ENCODE data around the gene INPP5D.
"Not testable (repeated sequence)": the region's sequence is repeated elsewhere in the genome, so short reads cannot be mapped to it uniquely, and the experiment has no call there.

INPP5D gene

DNA sequence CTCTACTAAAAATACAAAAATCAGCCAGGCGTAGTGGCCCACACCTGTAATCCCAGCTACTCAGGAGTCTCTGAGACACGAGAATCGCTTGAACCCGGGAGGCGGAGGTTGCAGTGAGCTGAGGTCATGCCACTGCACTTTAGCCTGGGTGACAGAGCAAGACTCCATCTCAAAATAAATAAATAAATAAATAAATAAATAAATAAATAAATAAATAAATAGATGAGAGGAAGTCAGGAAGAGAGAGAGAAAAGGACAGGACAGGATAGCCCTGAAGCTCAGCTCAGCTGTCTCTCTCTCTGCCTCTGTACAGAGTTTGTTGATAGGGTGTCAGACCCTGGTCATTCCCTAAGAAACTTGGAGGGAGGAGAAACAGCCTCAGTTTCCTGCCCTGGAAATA, 140.6 kb downstream of the INPP5D start:
- not testable (repeated sequence) for DNase-seq (ENCODE audit: extremely low read depth in 1 of 2, low read depth in 1 of 2)

DNA sequence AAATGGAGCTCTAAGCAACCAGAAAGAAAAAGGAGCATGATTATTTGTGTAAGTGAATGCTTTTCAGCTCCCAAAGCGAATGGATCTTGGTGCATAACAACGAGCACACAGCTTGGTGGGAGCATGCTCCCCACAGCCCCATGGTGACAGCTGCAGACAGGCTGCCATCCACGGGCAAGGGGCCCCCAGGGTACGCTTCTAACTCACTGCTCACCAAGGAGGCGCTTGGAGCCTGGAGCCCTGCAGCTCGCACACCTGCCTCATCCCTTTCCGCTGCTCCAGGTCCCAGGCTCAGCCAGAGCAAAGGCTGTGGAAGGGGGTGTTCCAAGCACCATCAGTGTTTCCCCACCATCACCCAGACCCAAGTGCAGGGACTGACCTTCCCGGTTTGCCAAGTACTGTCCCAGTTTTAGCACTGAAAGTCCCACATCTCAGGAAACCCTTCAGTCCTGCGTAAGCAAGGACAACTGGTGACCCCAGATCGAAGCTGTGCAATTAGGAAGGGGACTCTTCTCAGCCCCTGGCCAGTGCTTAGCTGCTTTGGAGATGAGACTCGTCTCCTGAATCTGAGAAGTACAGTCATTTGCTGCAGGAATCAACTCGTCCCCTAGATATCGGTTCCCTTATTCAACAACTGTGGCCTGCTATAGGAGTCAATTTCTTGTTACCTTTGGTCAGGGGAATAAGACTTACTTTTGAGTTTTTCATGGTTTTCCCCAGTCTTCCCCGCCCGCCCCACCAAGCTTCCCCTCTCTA, 141.3 kb downstream of the INPP5D start:
- no peak for DNase-seq (ENCODE audit: extremely low read depth in 1 of 2, low read depth in 1 of 2)

DNA sequence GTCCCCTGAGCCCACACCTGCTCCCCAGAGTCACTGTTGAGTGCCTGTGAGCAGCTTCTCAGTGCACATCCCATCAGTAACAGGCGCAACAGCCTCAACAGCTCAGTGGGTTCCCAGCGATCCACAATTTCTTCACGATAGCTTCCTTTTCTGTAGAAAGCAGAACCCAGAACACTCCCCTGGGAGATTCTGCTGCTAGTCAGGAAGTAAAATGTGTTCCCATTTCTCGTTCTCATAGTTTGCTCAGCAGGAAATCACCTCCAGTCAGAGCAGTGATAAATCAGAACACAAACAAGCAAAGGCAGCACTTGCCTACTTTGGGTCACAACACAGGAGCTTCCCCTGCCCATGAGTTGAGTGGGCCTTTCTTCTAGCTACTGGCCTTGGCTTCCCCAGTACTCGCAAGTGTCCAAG, 142.4 kb downstream of the INPP5D start:
- DNase-seq (ENCODE audit: extremely low read depth in 1 of 2, low read depth in 1 of 2) = no peak

DNA sequence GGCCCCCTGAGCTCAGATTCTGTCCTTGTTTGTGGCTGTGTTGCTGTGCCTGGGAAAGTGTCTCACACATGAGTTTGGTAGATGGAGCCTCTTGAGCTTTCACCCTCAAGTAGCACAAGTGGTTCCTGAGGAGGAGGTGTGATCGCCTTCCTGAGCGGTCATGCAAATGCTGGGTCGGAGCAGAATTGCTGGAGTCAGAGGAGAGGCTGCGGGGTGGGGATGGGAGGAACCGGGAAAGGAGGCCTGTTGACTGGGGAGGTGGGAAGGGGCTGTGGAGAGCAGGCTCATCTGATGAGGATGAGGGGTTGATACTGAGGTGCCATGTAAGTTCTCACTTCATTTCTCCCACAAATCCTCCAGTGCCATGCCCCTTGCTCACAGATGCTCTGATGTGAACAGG, 142.9 kb downstream of the INPP5D start:
- DNase-seq (ENCODE audit: extremely low read depth in 1 of 2, low read depth in 1 of 2) = no peak

DNA sequence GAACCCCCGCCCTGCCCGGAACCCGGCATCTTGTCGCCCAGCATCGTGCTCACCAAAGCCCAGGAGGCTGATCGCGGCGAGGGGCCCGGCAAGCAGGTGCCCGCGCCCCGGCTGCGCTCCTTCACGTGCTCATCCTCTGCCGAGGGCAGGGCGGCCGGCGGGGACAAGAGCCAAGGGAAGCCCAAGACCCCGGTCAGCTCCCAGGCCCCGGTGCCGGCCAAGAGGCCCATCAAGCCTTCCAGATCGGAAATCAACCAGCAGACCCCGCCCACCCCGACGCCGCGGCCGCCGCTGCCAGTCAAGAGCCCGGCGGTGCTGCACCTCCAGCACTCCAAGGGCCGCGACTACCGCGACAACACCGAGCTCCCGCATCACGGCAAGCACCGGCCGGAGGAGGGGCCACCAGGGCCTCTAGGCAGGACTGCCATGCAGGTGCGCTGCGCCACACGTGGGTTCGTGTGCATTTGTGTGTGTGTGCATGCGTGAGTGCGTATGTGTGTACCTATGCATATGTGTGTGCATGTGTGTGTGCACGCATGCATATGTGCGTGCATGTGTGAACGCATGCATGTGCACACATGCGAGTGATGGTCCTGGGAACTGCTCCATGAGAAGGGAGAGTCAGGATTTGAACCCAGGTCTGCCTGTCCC, 144.3 kb downstream of the INPP5D start:
- no peak for DNase-seq (ENCODE audit: extremely low read depth in 1 of 2, low read depth in 1 of 2)

DNA sequence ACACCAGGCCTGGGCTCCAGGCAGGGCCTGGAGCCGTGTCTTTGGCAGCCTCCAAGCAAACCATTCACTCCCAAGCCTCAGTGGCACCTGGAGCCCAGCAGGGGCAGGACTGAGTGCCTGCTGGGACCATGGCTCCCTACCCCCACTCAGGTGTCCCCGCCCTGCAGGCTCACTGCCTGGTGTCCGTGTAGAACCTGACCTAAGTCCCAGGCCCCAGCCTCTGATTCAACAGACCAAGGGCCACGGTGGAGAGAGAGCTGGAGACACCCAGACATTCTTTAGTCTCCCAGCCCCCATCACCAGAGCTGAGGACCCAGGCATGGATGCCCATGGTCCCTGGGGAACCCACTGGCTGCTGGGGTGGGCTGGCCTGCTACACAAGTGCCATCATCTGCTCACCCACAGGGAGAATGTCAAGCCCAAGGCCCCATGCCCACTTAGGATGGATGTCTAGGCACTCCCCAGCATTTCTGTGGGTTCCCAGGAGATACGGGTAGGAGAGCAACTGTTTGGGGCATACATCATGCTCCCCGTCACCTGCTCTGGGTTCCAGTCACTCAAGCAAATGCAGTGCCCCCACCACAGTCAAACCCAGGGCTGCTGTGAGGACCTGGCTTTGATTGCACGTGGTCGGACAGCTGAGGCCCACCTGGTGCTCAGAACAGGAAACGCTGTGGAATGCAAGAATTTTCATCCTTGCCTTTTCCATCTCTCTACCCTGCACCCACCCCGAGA, 148.4 kb downstream of the INPP5D start:
- no peak for DNase-seq (ENCODE audit: extremely low read depth in 1 of 2, low read depth in 1 of 2)

DNA sequence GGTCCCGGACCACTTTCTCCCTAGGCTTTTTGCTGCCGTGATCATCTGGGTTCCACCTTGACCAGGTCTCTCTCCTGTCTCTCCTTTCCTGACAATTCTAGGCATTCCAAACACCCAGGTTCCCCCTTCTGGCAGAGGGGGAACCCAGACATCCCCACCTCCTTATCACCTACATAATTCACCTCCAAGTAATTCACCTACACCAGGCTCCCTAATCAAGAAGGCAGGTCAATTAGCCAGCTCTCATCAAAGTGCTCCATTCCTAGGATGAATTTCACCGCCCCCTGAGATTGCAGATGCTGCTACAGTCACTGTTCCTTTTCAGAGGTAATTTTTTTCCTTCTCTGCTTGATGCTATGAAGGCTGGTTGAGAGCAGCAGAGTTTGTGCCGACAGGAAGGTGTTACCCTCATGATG, 149.0 kb downstream of the INPP5D start:
- DNase-seq (ENCODE audit: extremely low read depth in 1 of 2, low read depth in 1 of 2) = no peak

DNA sequence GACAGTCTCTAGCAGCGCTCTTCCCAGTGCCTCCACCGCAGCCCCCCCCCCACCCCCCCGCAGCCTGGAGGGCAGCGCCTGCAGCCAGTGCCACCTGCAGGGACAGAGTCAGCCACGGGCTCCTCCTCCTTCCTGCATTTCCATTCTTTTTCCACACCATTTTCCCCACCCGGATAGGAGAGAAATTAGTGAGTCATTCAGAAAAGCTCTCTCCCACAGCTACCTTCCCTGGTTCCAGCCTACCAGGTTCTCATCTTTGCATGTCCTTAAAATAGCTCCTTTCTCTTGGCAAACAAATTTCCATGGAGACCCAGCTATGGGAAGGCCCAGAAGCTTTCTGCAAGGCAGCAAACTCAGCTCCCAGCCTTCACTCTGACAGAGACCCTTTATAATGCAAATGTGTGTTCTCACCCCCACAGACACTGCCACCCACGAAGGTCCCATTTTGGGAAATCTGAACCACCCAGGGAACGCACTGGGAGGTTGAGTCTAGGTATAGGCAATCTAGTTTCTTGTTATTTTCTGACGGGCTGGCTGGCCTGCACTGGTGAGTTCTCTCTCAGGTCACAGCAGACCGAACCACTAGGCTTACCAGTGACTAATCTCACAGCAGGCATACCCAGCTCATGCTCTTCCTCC, 149.5 kb downstream of the INPP5D start:
- no peak for DNase-seq (ENCODE audit: extremely low read depth in 1 of 2, low read depth in 1 of 2)

DNA sequence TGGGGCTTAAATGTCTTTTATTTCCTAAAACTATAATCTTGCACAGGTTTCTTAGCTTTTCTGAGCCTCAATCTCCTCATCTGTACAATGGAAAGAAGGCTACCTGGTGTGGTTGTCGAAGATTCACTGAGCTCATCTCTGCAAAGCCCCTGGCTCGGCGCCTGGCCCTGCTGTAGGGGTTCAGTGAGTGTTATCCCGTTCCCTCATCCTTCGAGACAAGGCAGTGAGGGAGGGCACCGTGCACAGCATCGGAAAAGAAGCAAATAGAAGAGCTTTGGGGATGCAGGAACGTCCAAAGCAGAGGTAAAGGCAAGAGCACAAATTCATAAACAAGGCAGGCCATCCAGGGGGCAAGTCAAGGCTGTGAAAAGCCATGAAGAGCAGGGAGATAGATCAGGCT, 150.1 kb downstream of the INPP5D start:
- DNase-seq (ENCODE audit: extremely low read depth in 1 of 2, low read depth in 1 of 2) = no peak

DNA sequence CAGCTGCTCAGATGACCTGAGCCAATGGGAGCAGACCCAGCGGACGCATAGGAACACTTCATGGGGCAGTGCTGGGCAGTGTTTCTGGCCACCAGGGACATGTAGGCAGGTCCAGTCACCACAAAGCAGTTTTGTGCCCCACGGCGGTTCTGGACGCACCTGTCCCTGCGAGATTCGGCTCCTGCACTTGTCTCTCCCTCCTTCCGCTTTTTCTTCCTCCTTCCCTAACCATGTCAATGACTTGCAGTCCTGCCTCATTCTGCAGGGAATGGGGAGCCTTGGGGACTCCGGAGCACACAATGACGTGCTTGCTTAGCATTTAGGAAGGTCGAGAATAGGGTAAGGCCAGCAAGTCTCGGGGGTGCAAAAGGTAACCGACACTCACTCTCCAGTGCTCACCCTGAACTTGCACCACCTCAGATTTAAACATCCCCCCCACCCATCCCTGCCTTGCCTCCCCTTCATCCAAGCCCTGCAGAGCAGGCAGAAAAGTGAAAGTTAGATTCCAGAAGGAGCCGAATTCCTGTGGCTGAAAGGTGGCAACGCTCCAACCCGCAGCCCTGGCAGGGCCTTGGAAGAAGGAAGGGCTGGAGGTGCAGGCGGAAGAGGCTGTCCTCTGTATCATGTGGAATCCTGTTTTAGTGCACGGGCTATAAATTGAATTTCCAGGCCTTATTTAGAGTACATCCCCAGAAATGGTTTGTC, 150.9 kb downstream of the INPP5D start:
- no peak for DNase-seq (ENCODE audit: extremely low read depth in 1 of 2, low read depth in 1 of 2)

DNA sequence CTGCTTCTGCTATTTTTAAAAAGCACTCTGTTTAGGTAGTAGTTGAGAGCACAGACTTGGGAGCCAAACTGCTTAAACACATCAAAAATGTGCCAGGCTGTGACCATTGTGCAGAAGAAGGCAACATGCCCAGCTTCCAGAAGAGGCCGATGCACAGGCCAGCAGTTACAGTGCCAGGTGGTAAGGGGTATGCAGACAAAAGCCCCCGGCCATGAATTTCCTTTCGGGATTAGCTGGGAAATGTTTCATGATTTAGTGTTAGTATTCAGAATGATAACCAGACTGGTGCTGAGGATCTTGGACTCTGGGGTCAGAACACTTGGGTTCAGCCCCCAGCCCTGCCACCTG, 151.4 kb downstream of the INPP5D start:
- no peak for DNase-seq (ENCODE audit: extremely low read depth in 1 of 2, low read depth in 1 of 2)

DNA sequence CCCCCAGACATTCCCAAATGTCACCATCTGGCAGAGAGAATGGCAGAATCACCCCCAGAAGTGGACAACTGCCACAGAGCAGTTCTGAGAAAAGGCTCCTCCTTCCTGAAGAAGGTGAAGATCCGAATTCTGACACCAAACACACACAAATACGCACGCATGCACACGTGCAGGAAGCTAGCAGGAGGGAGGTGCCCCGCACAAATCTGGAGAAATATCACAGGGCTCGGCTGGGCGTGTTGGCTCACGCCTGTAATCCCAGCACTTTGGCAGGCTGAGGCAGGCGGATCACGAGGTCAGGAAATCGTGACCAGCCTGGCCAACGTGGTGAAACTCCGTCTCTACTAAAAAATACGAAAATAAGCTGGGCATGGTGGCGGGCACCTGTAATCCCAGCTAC, 152.9 kb downstream of the INPP5D start:
- DNase-seq (ENCODE audit: extremely low read depth in 1 of 2, low read depth in 1 of 2) = no peak

DNA sequence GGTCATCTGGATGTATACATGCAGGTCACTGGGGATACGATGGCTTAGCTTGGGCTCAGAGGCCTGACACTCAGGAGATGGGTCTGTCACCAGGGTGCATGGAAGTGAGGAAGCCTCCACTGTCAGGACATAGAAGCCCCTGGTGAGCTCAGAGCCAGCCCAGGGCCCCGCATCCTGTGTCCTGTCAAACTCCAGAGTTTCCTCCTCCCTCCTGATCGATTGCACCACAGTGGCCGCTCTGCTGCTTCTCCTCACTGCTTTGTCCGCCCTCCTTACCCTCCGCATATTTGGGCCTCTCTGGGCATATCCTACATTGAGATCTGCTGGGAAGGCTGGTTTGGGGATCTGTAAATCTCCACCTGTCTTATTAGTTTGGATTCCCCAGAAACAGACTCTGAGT, 153.8 kb downstream of the INPP5D start:
- DNase-seq (ENCODE audit: extremely low read depth in 1 of 2, low read depth in 1 of 2) = no peak

DNA sequence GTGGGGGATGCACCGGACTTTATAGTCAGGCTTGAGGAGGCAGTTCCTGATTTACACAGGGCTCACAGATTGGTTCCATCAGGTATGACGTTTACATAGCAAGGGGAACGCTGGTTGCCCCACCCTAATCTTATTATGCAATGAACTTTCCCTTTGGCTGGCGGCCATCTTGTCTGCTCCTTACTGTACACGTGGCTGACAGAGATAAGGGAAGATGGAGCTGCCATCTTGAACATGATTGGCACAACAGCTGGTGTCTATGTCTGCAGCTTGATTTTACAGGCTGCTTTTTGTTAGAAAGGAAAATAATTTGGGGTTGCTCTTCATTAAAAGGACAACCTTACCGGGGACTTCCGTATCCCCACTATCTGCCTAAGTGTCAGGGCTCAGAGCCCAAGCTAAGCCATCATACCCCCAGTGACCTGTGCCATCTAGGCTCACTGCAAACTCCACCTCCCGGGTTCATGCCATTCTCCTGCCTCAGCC, 157.8 kb downstream of the INPP5D start:
- DNase-seq (ENCODE audit: extremely low read depth in 1 of 2, low read depth in 1 of 2) = no peak

DNA sequence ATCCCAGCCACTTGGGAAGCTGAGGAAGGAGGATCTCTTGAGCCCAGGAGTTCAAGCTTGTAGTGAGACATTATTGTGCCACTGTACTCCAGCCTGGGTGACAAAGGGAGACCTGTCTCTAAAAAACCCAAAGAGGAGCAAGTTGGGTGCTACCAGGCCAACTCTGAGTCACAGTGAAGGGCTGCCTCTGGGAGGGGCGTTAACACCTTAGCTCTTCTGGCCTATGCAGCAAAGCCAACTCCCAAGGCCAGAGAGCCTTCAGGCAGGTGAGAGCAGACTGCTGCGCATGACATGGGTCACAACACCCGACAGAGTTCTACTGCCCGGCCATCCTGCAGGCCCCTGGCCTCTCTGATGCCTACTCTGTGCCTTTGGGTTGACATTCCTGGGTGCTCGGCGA, 158.7 kb downstream of the INPP5D start:
- DNase-seq (ENCODE audit: extremely low read depth in 1 of 2, low read depth in 1 of 2) = no peak

DNA sequence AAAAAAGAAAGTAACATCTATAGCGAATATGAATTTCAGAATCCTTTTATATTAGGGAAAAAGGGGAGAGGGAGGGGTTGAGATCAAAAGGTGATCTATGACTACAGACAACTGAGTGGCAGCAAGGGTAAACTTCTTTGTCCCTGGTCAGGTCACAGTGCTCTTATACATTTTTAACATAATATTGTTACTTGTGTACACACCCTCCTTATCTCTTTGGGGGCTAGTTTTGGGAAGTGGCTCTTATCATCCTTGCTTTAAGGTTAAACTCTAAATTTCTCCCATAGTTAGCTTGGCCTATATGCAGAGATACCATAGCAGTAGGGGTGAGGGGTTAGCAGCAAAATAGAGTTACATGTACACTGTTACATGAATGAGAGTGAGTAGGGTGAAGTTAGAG, 159.7 kb downstream of the INPP5D start:
- no peak for DNase-seq (ENCODE audit: extremely low read depth in 1 of 2, low read depth in 1 of 2)

DNA sequence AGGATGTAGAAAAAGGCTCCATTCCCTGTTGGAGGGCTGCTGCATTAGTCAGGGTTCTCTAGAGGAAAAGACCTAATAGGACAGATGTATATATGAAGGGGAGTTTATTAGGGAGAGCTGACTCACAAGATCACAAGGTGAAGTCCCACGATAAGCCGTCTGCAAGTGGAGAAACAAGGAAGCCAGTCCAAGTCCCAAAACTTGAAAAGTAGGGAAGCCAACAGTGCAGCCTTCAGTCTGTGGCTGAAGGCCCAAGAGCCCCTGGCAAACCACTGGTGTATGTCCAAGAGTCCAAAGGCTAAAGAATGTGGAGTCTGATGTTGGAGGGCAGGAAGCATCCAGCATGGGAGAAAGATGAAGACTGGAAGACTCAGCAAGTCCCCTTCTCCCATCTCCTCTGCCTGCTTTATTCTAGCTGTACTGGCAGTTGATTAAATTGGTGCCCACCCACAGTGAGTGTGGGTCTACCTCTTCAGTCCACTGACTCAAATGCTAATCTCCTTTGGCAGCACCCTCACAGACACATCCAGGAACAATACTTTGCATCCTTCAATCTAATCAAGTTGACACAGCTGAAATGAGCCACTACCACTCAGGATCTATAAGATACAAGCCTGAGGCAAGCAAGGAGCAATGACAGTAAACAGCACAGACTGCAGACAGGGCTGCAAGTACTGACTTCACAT, 161.4 kb downstream of the INPP5D start:
- no peak for DNase-seq (ENCODE audit: extremely low read depth in 1 of 2, low read depth in 1 of 2)

DNA sequence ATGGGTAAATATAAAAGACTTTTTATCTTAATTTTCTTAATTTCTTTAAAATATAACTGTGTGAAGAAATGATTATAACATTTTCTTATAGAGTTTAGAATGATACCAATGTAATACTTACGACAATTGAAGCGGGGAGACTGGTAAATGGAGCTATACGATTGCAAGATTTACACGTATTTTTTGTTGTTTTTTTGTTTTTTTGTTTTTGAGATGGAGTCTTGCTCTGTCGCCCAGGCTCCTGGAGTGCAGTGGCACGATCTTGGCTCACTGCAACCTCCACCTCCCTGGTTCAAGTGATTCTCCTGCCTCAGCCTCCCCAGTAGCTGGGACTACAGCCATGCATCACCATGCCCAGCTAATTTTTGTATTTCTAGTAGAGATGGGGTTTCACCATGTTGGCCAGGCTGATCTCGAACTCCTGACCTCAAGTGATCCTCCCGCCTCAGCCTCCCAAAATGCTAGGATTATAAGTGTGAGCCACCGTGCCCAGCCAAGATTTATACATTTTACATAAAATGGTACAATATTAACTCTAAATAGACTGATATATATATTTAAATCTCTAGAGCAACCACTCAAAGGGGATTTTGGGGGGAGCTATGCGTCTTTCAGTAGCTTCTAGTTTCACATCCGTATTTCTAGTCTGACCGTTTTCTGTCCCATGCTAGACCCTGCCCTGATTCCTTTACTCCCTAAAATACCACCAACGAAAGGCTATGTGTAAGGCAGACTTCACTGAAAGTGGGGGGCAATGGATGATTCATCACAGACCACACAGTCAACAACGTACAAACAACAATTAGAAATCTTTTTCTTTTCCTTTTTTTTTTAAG, 163.1 kb downstream of the INPP5D start:
- DNase-seq (ENCODE audit: extremely low read depth in 1 of 2, low read depth in 1 of 2) = no peak

Data from activated CD8-positive, alpha-beta memory T cell treated with anti-CD3 and anti-CD28 coated beads for 1 hour (primary cell).